Stimulated activated CD4-positive, alpha-beta T cell treated with anti-CD3 and anti-CD28 coated beads, Interleukin-2, amount 100 ng/mL, for 48 hours (primary cell): ENCODE measurements around the gene TMPRSS2.

Experiments used
- DNase-seq, 2 donors: peaks; one replicate each; pipeline ENCODE4 v3.0.0-alpha.2; 2020

The TMPRSS2 gene

GRCh38 chr21:41446586-41446985 is 61.4 kb downstream of the TMPRSS2 start:
- no peak for DNase-seq

GRCh38 chr21:41445465-41445862 is 62.5 kb downstream of the TMPRSS2 start:
- no peak for DNase-seq

- no peak for DNase-seq
These were observed 63.1 kb downstream of the TMPRSS2 start for GRCh38 chr21:41444703-41445464.

- no peak for DNase-seq
These were observed 64.4 kb downstream of the TMPRSS2 start for GRCh38 chr21:41443562-41443961.

DNA sequence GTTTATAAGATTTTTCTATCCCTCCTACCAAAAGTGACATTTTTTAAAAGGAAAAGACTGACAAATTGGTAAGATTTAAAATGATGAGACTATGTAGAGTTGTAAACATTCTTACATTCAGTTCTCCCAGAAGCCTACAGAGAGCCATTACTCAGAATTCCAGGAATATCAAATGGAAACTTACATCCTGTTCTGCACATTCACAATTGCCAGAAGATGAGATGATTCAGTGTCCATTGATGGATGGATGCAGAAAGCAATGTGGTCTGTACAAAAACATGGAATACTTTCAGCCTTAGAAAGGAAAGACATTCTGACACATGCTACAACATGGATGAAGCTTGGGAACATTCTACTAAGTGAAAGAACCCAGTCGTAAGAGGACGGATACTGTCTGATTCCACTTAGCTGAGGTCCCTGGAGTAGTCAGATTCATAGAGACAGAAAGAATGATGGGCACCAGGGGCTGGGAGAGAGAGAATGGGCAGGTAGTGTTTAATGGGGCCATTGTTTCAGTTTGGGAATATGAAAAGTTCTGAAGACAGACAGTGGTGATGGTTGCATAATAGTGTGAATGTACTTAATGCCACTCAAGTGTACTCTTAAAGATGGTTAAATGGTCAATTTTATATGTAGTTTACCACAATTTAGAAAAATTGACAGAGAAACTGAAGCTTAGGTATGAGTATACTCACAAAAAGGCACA is 65.3 kb downstream of the TMPRSS2 start:
- DNase-seq, result no peak

GRCh38 chr21:41441546-41441945 is 66.4 kb downstream of the TMPRSS2 start:
- no peak for DNase-seq

GRCh38 chr21:41439248-41439647 is 68.7 kb downstream of the TMPRSS2 start:
- DNase-seq, result no peak

GRCh38 chr21:41438425-41439113 is 69.4 kb downstream of the TMPRSS2 start:
- DNase-seq, result no peak

GRCh38 chr21:41437729-41438128 is 70.2 kb downstream of the TMPRSS2 start:
- DNase-seq, result no peak

- no peak for DNase-seq
These were observed 72.3 kb downstream of the TMPRSS2 start for GRCh38 chr21:41435706-41436105.

DNA sequence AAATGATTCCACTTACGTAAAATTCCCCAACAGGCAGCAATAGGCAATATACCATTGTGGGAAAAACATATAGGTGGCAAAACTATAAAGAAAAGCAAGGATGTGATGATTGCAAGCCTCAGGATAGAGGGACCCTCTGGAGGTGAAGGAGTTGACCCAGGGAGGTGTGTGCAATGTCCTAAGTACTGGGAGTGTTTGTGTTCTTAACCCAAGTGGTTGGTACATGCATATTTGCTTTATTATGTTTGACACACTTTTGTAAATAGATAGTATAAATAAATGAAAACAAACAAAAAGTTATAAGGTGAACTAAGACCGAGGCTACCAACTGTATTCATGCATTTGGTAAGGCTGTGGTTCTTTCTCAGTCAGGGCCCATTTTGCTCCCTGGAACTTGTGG is 74.4 kb downstream of the TMPRSS2 start:
- no peak for DNase-seq

GRCh38 chr21:41432562-41433460 is 75.1 kb downstream of the TMPRSS2 start:
- no peak for DNase-seq

DNA sequence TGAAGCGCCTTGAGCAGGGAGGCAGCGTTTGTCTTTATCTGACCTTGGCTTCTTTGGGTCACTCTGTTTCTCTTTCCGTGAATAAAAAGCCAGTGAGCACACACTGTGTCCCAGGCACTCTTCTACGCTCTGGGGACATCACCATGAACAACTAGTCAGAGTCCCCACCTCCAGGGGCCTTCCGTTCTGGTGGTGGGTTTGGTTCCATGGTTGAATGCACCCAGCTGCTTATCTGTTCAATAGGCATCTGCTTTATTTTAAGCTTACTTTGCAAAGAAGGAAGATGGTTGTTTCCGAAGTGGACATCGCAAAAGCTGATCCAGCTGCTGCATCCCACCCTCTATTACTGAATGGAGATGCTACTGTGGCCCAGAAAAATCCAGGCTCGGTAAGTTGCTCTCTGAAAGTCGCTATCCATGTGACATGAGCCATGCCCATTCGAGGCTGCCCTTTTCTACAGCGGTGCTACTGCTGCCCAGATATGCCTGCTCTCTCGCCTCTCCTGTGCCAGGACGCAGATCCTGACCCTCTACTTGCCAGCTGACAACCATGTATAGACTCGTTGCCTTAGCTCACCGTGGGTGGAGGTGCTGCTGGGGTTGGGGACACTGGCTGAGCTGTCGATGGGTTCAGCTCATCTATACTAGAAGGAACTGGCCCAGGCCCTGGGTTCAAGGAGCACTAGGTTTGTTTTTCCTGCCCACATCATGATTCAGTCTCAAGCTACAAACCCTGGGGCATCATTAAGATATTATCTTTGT is 76.0 kb downstream of the TMPRSS2 start:
- no peak for DNase-seq

- no peak for DNase-seq
These were observed 78.0 kb downstream of the TMPRSS2 start for GRCh38 chr21:41429925-41430491.

DNA sequence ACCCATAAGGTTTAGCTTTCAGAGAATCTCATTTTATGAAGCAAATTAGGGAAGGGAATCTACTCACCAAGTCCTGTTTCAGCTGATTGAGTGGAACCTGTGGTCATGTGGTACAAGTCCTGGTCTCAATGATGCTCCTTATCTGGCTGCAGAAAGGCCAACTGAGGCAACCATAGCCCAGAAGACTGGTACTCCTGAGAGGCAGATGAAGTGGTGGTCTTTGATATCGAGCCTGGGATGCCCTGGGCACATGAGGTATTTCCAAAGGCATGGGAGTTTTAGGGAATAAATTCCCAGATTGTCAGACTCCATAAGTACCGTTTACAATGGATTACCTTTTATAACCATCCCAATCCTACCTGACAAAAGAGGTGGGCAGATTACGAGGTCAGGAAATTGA is 78.7 kb downstream of the TMPRSS2 start:
- DNase-seq, result no peak

DNA sequence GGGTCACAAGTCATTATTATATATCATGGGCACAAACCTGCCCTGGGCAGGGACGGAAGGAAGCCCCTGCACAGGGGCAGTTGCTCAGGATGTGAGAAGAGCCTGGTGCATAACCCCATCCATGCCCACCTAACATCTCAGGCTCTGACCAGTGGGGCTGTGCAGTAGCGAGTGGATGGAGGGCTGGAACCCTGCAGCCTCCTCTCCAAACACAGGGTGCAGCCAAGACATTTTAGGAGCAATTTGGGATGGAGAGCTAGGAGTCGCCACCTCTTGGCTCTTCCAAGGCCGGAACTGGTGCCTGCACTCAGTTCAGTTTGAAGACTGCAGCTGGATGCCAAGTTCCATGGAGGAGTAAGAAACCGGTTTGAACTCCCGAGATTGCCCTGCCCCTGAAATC is 79.1 kb downstream of the TMPRSS2 start:
- no peak for DNase-seq

- no peak for DNase-seq
These were observed 79.6 kb downstream of the TMPRSS2 start for GRCh38 chr21:41428311-41428710.

DNA sequence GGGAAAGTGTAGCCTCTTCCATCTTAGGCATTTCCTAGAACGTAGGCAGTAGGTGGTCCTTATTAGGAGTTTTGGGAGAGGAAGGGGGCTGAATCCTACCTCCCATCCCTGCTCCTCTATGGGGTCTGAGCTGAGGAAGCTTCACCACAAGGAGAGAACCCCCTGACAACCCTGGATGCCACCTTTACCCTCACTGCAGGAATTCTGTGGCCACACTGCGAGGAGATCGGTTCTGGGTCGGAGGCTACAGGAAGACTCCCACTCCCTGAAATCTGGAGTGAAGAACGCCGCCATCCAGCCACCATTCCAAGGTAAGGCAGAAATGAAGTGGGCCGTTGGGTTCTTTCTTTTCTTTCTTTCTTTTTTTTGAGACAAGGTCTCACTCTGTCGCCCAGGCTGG is 80.4 kb downstream of the TMPRSS2 start:
- DNase-seq, result no peak

GRCh38 chr21:41426676-41427404 is 81.1 kb downstream of the TMPRSS2 start:
- no peak for DNase-seq

- peak; percentile 73 to 74 for DNase-seq
These were observed 81.8 kb downstream of the TMPRSS2 start, which contains the start of gene MX1 for GRCh38 chr21:41425954-41426675. TSS of gene MX1 (plus strand) at chr21:41426239. CDS start at chr21:41432071, 5,832 bp downstream.
